Panc1 (cell line): ENCODE data around the gene SLC39A7. TPM values are rescaled to one million over a fixed set of nuclear protein-coding genes. Genes with fewer than 3 reads are reported as not detected.

Source experiments
- ATAC-seq: fragments of 200-7000 bp; cut with Tn5 transposase; 2 replicates; pipeline ENCODE4 v1.9.1; 2020; ENCODE audit warnings: mild to moderate bottlenecking, moderate library complexity
- BruUV-seq: library from RNA; stranded (reverse); fragments of 400-500 nt; replicated peaks from 2 replicates; lab custom pipeline; 2021; lab: Mats Ljungman, UMichigan
- CTCF ChIA-PET: fragments of 300-600 bp; sonication (Branson Sonifier 250); formaldehyde crosslinking; loops from one replicate; lab custom pipeline; 2022; ENCODE audit warnings: antibody characterized with exemption; lab: Charles Lee
- POLR2A ChIA-PET: fragments of 300-600 bp; sonication (Branson Sonifier 250); formaldehyde crosslinking; loops from one replicate; lab custom pipeline; 2022; ENCODE audit warnings: antibody characterized with exemption; lab: Charles Lee
- DNase-seq: peaks from one replicate; pipeline ENCODE4 v3.0.0-alpha.2; 2010; ENCODE audit warnings: low read depth, low spot score
- H3K27ac ChIP-seq: 2 replicates; pipeline ENCODE4 v1.5.1; 2011; ENCODE audit warnings: mild to moderate bottlenecking, low read length, inconsistent platforms
- H3K27me3 ChIP-seq: fragments of 200-500 bp; sonication (Bioruptor generic); 2 replicates; pipeline ENCODE4 v1.6.0; 2014; ENCODE audit warnings: low read length, inconsistent platforms; ENCODE audit not compliant: control insufficient read depth, insufficient read depth
- H3K36me3 ChIP-seq: fragments of 200-500 bp; sonication (Bioruptor generic); 2 replicates; pipeline ENCODE4 v1.5.1; 2014; ENCODE audit warnings: inconsistent platforms, mild to moderate bottlenecking, low read length, moderate library complexity; ENCODE audit not compliant: control insufficient read depth, insufficient read depth
- H3K4me1 ChIP-seq: 2 replicates; pipeline ENCODE4 v1.5.1; 2011; ENCODE audit warnings: inconsistent platforms, mild to moderate bottlenecking, low read length, moderate library complexity; ENCODE audit not compliant: control insufficient read depth, insufficient read depth
- H3K4me3 ChIP-seq, 2 experiments: 2 replicates each; pipeline ENCODE4 v1.5.1; 2011 to 2012; ENCODE audit warnings: low read depth in 2 of 2, low read length in 2 of 2, mild to moderate bottlenecking in 2 of 2, inconsistent platforms in 1 of 2, moderate library complexity in 1 of 2
- H3K9me3 ChIP-seq: fragments of 200-500 bp; sonication (Bioruptor generic); 2 replicates; pipeline ENCODE4 v1.5.1; 2014; ENCODE audit warnings: low read depth, mild to moderate bottlenecking, inconsistent platforms, low read length, moderate library complexity; ENCODE audit not compliant: control insufficient read depth, insufficient read depth
- POLR2AphosphoS5 ChIP-seq: IDR thresholded peaks from 2 replicates; pipeline ENCODE4 v1.6.1; 2012; ENCODE audit warnings: mild to moderate bottlenecking, low read depth, low read length, moderate library complexity
- REST ChIP-seq, 2 experiments: IDR thresholded peaks; 2 replicates each; pipeline ENCODE4 v1.6.1; 2011 to 2012; ENCODE audit warnings: low read depth in 2 of 2, control low read depth in 1 of 2, low read length in 1 of 2, mild to moderate bottlenecking in 1 of 2, moderate library complexity in 1 of 2; ENCODE audit not compliant: insufficient read depth in 1 of 2
- SIN3A ChIP-seq: IDR thresholded peaks from 2 replicates; pipeline ENCODE4 v1.6.1; 2012; ENCODE audit warnings: low read depth, mild to moderate bottlenecking, low read length, moderate library complexity, borderline replicate concordance; ENCODE audit not compliant: insufficient read depth
- TCF7L2 ChIP-seq: IDR thresholded peaks from 2 replicates; pipeline ENCODE4 v1.6.1; 2011; ENCODE audit warnings: mild to moderate bottlenecking, low read depth, low read length, inconsistent platforms
- in situ Hi-C: cut with HindIII; loops from 2 replicates; pipeline ENCODE4 v1.10.0; 2016; ENCODE audit warnings: low sequenced_read_pairs, low pct_unique_long_range_greater_than_20kb
- intact Hi-C: fragments of 100-400 bp; cut with micrococcal nuclease; formaldehyde crosslinking; loops from one replicate; pipeline ENCODE4 v1.10.0; 2022; ENCODE audit not compliant: unreplicated experiment
- total RNA-seq: library from RNA; stranded (reverse); gene quantifications from one replicate; pipeline ENCODE4 v1.2.1, GENCODE V29; 2021; ENCODE audit not compliant: unreplicated experiment
- TF ChIP-seq, protein P1 (sequence below): fragments of 450-650 bp; IDR thresholded peaks from 2 replicates; pipeline ENCODE4 v1.5.1; 2017; ENCODE audit warnings: mild to moderate bottlenecking

SLC39A7 gene
- total RNA-seq, 1 experiment from 2014 or later: 135 TPM

DNA sequence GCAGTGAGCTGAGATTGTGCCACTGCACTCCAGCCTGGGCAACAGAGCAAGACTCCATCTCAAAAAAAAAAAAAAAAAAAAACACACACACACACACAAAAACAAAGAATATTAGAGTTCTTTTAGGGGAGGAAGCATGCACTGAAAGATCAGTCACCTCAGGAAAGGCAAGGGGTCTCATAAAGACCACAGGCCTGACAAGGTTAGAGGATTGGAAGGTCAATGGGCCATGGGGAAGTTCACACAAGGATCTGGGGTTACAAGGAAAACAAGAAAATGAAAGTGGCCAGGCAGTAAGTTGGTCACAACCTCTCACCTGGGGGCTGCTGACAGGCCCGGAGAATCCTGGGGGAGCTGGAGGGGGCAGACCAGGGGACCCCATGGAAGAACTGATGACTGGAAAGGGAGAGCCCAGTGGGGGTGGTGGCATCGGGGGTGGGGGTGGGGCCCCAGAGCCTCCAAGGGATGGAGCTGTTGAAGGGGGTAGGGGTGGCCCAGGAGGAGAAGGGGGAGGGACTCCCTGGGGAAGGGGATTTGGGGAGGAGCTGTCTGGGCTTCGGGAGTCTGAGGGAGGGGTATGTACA lies 1.7 kb upstream of the SLC39A7 start:
- ATAC-seq (no peak), DNase-seq (no peak)
- no peak for TF ChIP-seq TCF7L2
- TF ChIP-seq, protein P1, sequence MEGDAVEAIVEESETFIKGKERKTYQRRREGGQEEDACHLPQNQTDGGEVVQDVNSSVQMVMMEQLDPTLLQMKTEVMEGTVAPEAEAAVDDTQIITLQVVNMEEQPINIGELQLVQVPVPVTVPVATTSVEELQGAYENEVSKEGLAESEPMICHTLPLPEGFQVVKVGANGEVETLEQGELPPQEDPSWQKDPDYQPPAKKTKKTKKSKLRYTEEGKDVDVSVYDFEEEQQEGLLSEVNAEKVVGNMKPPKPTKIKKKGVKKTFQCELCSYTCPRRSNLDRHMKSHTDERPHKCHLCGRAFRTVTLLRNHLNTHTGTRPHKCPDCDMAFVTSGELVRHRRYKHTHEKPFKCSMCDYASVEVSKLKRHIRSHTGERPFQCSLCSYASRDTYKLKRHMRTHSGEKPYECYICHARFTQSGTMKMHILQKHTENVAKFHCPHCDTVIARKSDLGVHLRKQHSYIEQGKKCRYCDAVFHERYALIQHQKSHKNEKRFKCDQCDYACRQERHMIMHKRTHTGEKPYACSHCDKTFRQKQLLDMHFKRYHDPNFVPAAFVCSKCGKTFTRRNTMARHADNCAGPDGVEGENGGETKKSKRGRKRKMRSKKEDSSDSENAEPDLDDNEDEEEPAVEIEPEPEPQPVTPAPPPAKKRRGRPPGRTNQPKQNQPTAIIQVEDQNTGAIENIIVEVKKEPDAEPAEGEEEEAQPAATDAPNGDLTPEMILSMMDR: no peak
- TF ChIP-seq REST (IDR thresholded peaks at IDR 0.05; ENCODE audit: insufficient read depth in 1 of 2, low read depth in 2 of 2, low read length in 1 of 2): no peak
- TF ChIP-seq SIN3A: no peak
- TF ChIP-seq POLR2AphosphoS5: no peak
- in situ Hi-C loops (no loop called here), intact Hi-C loops (no loop called here)
- H3K27ac ChIP-seq: no peak overlapping the region; the same call in 1 of the 2 replicates
- ChIA-PET CTCF (no interaction called here), POLR2A (interaction anchor here (0.6 to 0.7 kb wide), 2 partner anchors 10 to 26 kb away, joined by 3 to 9 read pairs; no protein-coding TSS in a partner anchor)
- H3K9me3 ChIP-seq: no peaks in the 10 kb centered on the region
- peak overlapping the region; percentile 68 to 100 for H3K4me3 ChIP-seq
- peaks cover 27% of the 10 kb centered on the region for H3K4me1 ChIP-seq
- peaks cover 21% of the 10 kb centered on the region for H3K36me3 ChIP-seq
- no peaks in the 10 kb centered on the region for H3K27me3 ChIP-seq
- no TSS peak for BruUV-seq

GRCh38 chr6:33199687-33200218 lies 914 bp upstream of the SLC39A7 start:
- TSS peak; percentile 52 for BruUV-seq
- CTCF ChIA-PET: interaction anchor here (0.7 kb wide), 1 partner anchor 287 kb away, joined by 4 read pairs; no protein-coding TSS in a partner anchor
- DNase-seq: no peak

More at GRCh38 chr6:33199687-33200218, 914 bp upstream of the SLC39A7 start:
- intact Hi-C loops: no loop called here
- TF ChIP-seq REST (IDR thresholded peaks at IDR 0.05; ENCODE audit: insufficient read depth in 1 of 2, low read depth in 2 of 2, low read length in 1 of 2) (no peak), SIN3A (peak; percentile 88; the same call in 1 of the 2 replicates)
- Histone ChIP-seq H3K27me3 (no peaks in the 10 kb centered on the region), H3K27ac (peak overlapping the region; percentile 93), H3K9me3 (no peaks in the 10 kb centered on the region), H3K4me1 (peaks cover 32% of the 10 kb centered on the region), H3K36me3 (peaks cover 19% of the 10 kb centered on the region), H3K4me3 (peak overlapping the region; percentile 68 to 100)
- ATAC-seq: peak; percentile 61
- in situ Hi-C loops: no loop called here
- POLR2A ChIA-PET: interaction anchor here (0.6 to 0.7 kb wide), 4 partner anchors 41 to 182 kb away, joined by 8 to 15 read pairs (median 10); partner anchors contain the start of genes RPS18 and VPS52
